Raji (cell line): ENCODE data around the gene LMAN2L.

Experiments used
- POLR2A ChIP-seq: IDR thresholded peaks from 2 replicates; pipeline ENCODE4 v1.6.1; 2011; ENCODE audit warnings: low read depth, low read length, control low read depth; ENCODE audit not compliant: insufficient read depth

Gene LMAN2L

DNA sequence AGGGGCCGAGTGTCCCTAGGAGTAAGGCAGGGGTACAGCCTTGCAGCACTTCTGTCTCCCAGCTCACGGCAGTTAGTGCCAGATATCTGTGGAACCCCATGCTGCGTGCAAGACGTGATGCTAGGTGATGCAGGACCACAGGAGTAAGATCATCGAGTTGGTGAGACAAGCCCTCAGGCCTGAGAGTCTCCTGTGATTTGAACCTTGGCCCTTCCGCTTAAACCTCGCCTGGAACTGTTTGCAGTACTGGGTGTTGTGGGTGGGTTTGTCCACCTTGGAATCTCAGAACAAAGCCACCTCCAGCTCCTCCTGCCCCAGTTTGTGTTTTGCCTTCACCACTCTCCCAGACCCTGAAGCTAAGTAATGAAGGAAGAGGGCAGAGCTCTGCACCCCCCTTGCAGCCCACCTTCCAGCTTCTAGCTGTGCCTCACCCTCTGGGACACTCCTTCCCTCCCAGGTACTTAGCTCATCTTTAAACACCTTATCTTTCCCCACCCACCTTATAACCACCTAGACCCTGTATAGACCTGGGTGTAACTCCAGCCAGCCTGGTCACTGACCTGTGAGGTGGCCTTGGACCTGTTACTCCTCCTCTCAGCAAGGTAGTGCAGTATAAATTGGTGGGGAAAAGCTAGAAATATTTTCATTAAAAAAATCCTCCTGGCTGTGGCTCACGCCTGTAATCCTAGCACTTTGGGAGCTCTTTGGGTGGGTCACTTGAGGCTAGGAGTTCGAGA, 27.4 kb upstream of the LMAN2L start:
- no peak for TF ChIP-seq POLR2A

DNA sequence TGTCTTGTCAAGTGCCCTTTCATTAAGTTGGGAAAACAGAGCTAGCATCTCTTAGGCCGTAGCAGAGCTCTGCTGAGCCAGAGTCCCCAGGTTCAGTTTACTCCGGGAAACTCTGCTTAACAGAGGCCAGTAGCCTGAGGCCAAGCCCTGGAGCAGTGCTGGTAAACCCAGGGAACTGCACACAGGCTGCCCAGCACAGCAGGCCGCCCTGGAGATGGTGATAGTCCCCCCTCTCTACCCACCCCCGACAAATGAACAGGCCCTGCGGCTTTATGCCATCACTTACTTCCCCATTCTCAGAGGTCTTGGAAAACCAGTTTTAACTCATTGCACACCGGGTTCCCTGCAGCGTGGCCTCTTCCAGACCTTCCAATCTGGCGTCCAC, 24.4 kb upstream of the LMAN2L start:
- TF ChIP-seq POLR2A: no peak

- no peak for TF ChIP-seq POLR2A
These were observed 23.8 kb upstream of the LMAN2L start for GRCh38 chr2:96763511-96764252.

GRCh38 chr2:96762529-96763311, 22.9 kb upstream of the LMAN2L start:
- no peak for TF ChIP-seq POLR2A

DNA sequence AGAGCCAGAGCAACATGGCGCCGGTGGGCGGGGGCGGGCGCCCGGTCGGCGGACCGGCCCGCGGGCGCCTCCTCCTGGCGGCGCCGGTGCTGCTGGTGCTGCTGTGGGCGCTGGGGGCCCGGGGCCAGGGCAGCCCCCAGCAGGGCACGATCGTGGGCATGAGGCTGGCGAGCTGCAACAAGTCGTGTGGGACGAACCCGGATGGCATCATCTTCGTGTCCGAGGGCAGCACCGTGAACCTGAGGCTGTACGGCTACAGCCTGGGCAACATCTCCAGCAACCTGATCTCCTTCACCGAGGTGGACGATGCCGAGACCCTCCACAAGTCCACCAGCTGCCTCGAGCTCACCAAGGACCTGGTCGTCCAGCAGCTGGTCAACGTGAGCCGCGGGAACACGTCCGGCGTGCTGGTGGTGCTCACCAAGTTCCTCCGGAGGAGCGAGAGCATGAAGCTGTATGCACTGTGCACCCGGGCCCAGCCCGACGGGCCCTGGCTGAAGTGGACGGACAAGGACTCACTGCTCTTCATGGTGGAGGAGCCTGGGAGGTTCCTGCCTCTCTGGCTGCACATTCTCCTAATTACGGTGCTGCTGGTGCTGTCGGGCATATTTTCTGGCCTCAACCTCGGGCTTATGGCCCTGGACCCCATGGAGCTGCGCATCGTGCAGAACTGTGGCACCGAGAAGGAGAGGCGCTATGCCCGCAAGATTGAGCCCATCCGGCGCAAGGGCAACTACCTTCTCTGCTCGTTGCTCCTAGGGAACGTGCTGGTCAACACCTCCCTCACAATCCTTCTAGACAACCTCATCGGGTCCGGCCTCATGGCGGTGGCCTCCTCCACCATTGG, 21.3 kb upstream of the LMAN2L start:
- TF ChIP-seq POLR2A: no peak

DNA sequence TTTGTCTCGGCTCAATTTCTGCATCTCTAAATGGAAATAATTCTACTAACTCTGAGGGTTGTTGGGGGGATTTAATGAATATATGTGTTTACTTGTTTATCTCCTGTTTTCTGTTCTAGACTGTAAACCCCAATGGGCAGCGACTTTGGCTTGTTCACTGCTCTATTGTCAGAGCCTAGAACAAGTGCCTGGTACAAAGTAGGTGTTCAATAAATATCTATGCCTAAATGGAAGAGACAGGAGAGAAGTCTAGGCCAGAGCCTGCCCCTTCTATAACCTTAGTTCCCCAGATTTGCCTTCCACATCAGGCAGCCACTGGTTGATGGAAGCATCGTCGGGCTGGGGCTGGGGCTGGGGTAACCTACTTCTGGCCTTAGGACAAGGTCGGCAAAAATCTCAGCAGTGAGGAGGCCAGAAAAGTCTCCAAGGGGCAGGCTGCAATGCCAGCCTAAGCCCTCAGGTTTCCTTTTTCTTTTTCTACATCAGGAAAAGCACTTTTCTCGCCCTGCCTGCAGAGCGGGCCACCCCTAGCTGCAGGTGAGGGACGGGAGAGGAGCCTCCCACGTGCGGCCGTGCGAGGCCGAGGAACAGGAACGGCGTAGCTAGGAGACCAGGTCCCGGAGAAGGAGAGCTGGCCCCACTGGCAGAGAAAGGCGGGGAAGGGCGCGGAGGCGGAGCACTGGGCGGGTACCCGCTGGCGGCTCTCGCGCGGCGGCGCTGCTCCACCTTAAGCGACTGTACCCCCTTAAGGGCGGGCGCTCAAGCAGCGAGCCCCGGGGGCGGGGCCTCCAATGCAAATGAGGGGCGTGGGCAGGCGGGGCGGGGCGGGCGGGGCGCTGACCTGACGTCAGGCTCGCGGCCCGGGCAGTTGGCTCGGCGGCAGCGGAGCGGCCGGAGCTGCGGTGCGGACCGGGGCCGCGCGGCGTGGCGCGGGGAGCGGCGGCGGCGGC, 20.4 kb upstream of the LMAN2L start, which contains the start of gene CNNM4:
Gene CNNM4, plus strand, starts transcription at position 867 of the 950 bp plus-strand sequence. CDS start 98 bp downstream, outside the sequence.
- TF ChIP-seq POLR2A: peak; percentile 93

- no peak for TF ChIP-seq POLR2A
These were observed 19.7 kb upstream of the LMAN2L start for GRCh38 chr2:96759548-96759947.

DNA sequence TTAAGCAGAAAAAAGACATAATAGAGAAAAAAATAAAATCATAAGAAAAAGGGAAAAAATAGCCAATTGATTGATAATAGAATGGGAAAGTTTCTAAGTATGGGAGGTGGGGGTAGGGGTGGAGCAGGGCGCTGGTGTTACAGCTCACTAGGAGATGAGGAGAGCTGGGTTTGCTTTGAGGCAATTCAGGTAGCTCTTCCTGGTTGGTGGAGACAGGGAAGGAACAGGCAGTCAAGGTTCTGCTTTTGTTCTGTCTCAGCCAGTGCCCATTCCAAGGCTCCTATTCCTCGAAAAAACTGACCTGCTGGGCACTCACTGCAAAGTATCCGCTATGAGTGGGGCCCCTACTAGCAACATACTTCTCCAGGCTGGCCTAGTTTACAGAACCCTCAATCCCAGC, 19.1 kb upstream of the LMAN2L start:
- no peak for TF ChIP-seq POLR2A

DNA sequence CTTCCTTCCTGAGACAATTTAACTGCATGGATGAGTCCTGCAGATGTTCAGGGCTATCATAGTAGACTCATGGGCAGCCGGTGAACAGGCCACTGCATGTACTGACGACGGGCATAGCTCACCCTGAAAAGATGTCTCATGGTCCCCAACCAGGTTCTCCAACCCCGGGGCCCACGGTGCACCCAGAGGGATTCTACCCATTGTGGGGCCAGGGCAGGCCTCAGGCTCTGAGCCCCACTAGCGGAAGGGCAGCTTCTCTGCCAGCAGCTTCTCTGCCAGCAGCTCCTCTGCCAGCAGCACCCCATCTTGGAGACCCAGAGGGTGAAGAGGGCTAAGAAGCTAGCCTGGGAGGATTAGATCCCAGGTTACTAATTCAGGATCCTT, 17.6 kb upstream of the LMAN2L start:
- no peak for TF ChIP-seq POLR2A

GRCh38 chr2:96756788-96757476, 17.1 kb upstream of the LMAN2L start:
- no peak for TF ChIP-seq POLR2A

GRCh38 chr2:96754317-96754716, 14.5 kb upstream of the LMAN2L start:
- no peak for TF ChIP-seq POLR2A

- TF ChIP-seq POLR2A: no peak
These were observed 13.9 kb upstream of the LMAN2L start for GRCh38 chr2:96753661-96754282.

DNA sequence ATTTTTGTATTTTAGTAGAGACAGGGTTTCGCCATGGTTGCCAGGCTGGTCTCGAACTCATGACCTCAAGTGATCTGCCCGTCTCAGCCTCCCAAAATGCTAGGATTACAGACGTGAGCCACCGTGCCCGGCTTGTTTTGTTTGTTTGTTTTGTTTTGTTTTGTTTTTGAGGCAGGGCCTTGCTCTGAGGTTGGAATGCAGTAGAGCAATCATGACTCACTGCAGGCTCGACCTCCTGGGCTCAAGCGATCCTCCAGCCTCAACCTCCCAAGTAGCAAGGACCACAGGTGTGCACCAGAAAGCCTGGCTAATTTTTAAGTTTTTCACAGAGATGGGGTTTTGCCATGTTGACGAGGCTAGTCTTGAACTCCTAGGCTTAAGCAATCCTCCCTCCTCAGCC, 11.9 kb upstream of the LMAN2L start:
- TF ChIP-seq POLR2A: no peak

GRCh38 chr2:96747061-96747617, 7.3 kb upstream of the LMAN2L start:
- no peak for TF ChIP-seq POLR2A
